ENCODE data around the gene STRN4. TPM values are rescaled to one million over a fixed set of nuclear protein-coding genes. Genes with fewer than 3 reads are reported as not detected.
A peak's percentile ranks its signal among the peaks of the same experiment; 100 is the strongest.

STRN4 gene
- total RNA-seq, 3 donors from 2014 or later (not counting 1 experiment from before 2014, with no cell fraction given) = 125 to 152 (median 125) TPM

GRCh38 chr19:46698395-46699321 is 47.6 kb downstream of the STRN4 start:
- TF ChIP-seq CTCF (IDR thresholded peaks at IDR 0.05) = no peak
- Histone ChIP-seq H3K4me1 (ENCODE audit: control insufficient read depth, insufficient read depth, low read length) (no peaks in the 10 kb centered on the region), H3K27me3 (ENCODE audit: control insufficient read depth, insufficient read depth, low read length) (no peaks in the 10 kb centered on the region), H3K27ac (ENCODE audit: low read length) (no peak overlapping the region), H3K4me3 (ENCODE audit: low read length) (no peak overlapping the region), H3K36me3 (ENCODE audit: control insufficient read depth, insufficient read depth, low read length) (peaks cover 88% of the 10 kb centered on the region), H3K9me3 (ENCODE audit: control insufficient read depth, insufficient read depth, low read length) (no peaks in the 10 kb centered on the region)
- WGBS (ENCODE audit: insufficient coverage) = 98% methylated on average over 11 of the region's 11 CpGs
- no peak for DNase-seq
- Mint-ChIP-seq H3K4me1 (peaks cover 0 to 5% of the 10 kb centered on the region in 2 donors), H3K27ac (no peak overlapping the region), H3K36me3 (peaks cover 14% of the 10 kb centered on the region), H3K27me3 (ENCODE audit: low read depth in 2 of 2) (no peaks in the 10 kb centered on the region), H3K4me3 (no peak overlapping the region), H3K9me3 (no peaks in the 10 kb centered on the region)
- no peak for ATAC-seq
- intact Hi-C loops (cut with micrococcal nuclease) = no loop called here

- DNase-seq (no peak), ATAC-seq (peak; percentile 33 to 61 (median 50))
- H3K4me1 ChIP-seq (ENCODE audit: control insufficient read depth, insufficient read depth, low read length) = no peaks in the 10 kb centered on the region
- H3K27me3 ChIP-seq (ENCODE audit: control insufficient read depth, insufficient read depth, low read length) = no peaks in the 10 kb centered on the region
- no peak overlapping the region for H3K27ac Mint-ChIP-seq
- peaks cover 91% of the 10 kb centered on the region for H3K36me3 ChIP-seq (ENCODE audit: control insufficient read depth, insufficient read depth, low read length)
- TF ChIP-seq CTCF (IDR thresholded peaks at IDR 0.05) = no peak
- no peaks in the 10 kb centered on the region for H3K9me3 Mint-ChIP-seq
- WGBS (ENCODE audit: insufficient coverage) = 90% methylated on average over 39 of the region's 39 CpGs
- H3K9me3 ChIP-seq (ENCODE audit: control insufficient read depth, insufficient read depth, low read length) = no peaks in the 10 kb centered on the region
- H3K4me1 Mint-ChIP-seq = peaks cover 0 to 5% of the 10 kb centered on the region in 2 donors
- no peak overlapping the region for H3K4me3 Mint-ChIP-seq
- H3K36me3 Mint-ChIP-seq = peaks cover 14% of the 10 kb centered on the region
- H3K27me3 Mint-ChIP-seq (ENCODE audit: low read depth in 2 of 2) = no peaks in the 10 kb centered on the region
- H3K4me3 ChIP-seq (ENCODE audit: low read length) = no peak overlapping the region
- intact Hi-C loops (cut with micrococcal nuclease) = no loop called here
- no peak overlapping the region for H3K27ac ChIP-seq (ENCODE audit: low read length)
These were observed 48.9 kb downstream of the STRN4 start for GRCh38 chr19:46697204-46697960.

- Histone ChIP-seq H3K27me3 (ENCODE audit: control insufficient read depth, insufficient read depth, low read length) (no peaks in the 10 kb centered on the region), H3K9me3 (ENCODE audit: control insufficient read depth, insufficient read depth, low read length) (no peaks in the 10 kb centered on the region), H3K4me3 (ENCODE audit: low read length) (no peak overlapping the region), H3K27ac (ENCODE audit: low read length) (no peak overlapping the region), H3K36me3 (ENCODE audit: control insufficient read depth, insufficient read depth, low read length) (peaks cover 91% of the 10 kb centered on the region), H3K4me1 (ENCODE audit: control insufficient read depth, insufficient read depth, low read length) (no peaks in the 10 kb centered on the region)
- H3K9me3 Mint-ChIP-seq = no peaks in the 10 kb centered on the region
- WGBS (ENCODE audit: insufficient coverage) = 97% methylated on average over 9 of the region's 9 CpGs
- peaks cover 14% of the 10 kb centered on the region for H3K36me3 Mint-ChIP-seq
- no peak overlapping the region for H3K27ac Mint-ChIP-seq
- H3K4me1 Mint-ChIP-seq = peaks cover 0 to 5% of the 10 kb centered on the region in 2 donors
- no peak for DNase-seq
- no peak for TF ChIP-seq CTCF (IDR thresholded peaks at IDR 0.05)
- H3K27me3 Mint-ChIP-seq (ENCODE audit: low read depth in 2 of 2) = no peaks in the 10 kb centered on the region
- intact Hi-C loops (cut with micrococcal nuclease) = no loop called here
- ATAC-seq = no peak
- no peak overlapping the region for H3K4me3 Mint-ChIP-seq
These were observed 49.4 kb downstream of the STRN4 start for GRCh38 chr19:46696866-46697203.

Measured in natural killer cell (primary cell).